ENCODE results near the gene XRCC3.

Gene XRCC3

DNA sequence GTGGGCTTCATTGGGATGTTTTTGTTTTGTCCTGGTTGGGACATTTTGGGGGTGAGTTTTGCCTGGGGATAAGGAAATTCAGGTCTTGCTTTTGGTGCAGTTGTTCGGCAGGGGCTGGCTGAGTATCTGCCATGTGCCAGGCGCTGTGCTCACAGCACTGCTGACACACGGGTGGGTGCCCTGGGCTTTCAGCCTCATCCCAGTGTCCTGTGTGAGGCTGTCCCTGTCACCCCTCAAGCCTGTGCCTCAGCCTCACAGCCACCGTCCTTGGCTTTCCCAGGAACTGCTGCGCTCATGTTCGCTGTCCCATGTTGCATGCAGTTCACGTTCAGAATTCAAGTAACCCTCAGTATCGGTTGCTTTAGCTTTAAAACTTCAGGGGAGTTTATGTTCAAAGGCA, 24.9 kb downstream of the XRCC3 start:
- DNase-seq = no peak

DNA sequence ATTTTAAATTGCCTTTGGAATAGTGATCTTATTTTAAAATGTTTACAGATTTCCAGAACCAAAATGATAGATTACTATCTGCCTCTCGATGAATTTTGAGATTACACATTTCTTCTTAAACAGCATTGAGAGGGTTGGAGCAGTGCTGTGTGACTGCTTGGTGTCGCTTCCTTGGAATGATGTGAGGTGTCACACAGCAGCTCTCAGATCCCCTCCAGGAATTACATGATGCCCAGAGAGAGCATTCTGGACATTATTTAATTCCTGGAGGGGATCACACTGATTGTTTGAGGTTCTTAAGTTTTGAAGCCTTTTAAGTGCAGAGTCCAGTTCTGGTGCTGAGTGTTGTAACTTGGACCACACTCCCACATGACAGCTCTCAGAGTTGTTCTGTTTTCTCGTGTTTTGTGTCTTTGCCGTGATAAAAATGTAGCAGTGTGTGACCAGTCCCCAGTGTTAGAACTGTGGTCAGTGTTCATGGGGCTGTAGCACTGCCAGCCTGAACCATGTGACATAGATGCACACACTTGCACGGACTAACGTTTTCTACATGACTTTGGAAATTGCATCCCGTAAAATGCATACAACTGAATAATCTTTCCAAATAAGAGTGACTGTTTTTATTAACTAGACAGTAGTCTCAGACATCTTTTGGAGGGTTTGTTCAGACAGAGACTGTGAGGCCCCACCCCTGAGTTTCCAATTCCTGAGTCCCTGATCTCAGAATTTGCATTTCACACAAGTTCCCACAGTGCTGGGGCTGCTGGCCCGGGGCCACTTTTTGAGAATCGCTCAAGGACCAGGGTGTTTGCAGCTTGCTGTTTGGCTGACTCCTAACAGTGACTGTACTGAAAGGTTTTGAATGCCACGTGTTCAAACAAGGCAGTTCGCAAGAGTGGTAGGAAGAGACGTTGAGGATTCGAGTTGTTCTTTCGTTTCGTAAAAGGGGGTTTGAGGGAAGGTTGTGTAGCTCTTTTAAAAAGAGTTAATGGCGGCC, 26.0 kb downstream of the XRCC3 start:
- DNase-seq = no peak

DNA sequence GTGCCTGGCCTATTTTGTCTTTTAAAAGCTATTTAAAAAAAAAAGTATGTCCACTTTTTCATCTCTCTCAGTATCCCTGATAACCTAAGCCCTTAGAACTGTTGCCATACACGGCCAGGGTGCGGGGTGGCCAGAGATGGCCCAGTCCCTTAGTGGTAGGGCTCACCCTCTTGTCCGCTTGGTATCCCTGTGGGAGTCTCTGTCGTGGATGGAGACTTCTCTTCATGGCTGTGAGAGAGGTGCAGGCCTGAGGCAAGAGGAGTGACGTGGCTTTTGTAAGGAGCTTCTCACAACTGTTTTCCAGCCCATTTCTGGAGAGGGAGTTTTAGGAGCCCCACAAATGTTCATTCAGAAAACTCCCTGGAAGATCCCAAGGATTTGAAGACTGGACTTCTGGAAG, 26.8 kb downstream of the XRCC3 start:
- DNase-seq = no peak

DNA sequence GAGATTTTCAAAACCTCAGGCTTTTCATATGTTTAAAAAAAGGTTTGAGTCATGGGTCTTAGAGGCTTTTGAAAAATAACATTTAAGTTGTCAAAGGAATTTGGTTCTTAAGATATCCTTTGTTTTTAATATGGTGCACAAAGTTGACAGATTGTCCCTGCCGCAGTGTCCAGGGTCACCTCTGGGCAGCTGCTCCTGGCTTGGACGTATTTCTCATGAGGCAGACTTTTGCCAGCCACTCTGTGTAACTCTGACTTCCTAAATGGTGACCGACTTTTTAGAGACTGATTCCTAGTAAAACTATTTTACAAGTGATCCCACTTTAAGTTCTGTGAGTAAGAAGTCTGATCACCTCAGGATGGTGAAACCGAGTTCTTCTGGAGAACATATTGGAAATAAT, 27.5 kb downstream of the XRCC3 start:
- DNase-seq = no peak

DNA sequence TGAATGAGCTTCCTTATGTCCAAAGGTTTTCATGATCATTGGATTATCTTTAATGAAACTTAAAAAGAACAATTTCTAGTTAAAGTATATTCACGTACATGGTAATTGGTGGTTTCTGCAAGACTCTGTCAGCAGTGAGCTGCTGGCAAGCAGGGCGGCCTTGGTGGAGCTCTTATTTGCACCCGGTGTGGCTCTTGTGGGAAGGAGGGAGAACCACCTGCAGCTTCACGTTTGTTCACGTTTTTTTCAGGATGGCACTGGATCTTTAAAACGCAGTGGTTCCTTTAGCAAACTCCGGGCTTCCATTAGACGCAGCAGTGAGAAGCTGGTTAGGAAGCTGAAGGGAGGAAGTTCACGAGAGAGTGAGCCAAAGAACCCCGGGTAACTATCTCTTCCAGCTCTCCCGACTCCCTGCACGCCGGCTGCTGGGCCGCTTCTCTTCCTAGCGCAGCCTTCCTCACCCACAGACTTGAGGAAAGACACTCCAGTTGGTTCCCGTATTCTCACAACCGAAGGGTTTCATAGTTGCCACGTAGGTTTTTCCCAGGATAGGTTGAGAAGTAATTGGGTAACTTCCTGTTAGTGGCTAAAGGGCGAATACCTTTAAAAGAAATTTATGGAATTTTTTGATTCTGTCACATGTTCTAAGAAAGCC, 28.3 kb downstream of the XRCC3 start:
- no peak for DNase-seq

DNA sequence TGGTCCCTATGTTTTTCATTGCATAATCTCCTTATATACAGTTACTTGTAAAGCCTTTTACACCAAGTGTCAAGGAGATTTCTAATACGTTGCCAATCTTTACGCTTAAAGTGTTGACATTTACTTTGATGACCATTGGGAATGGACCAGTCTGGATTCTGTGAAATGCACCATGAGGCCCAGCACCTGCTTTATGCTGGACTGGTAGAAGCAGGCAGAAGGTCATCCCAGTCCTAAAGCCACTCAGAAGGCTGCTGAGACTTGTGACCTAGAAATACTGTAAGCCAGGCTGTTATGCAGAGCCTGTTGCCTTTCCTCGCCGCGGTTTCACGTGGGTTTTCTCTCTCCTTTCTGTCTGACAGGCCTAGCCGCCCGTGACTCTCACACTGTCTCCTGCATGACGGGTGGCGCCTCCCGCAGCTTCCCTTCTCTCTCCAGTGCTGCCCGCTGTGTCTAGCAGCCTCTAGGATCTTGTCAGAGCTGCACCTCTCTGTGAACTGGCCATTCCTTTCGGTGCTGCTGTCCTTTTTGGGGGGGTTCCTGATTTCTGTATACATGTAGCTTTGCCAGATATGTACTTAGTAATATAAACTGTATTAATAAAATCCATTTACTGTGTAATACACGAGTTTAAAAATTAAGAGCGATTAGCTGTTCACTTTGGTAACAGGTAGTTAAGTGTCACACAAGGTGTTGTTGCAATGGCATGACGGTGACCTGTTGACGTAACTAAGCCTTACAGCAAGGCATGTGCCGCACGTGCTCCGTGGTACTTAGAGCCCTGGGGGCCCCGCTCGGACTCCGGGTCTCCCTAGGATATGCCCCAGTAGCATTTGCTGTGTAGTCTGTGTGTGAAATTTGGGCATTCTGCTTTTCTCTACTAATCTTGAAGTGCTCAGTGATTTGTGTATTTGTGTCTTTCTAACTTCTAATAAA, 29.7 kb downstream of the XRCC3 start:
- DNase-seq = no peak

DNA sequence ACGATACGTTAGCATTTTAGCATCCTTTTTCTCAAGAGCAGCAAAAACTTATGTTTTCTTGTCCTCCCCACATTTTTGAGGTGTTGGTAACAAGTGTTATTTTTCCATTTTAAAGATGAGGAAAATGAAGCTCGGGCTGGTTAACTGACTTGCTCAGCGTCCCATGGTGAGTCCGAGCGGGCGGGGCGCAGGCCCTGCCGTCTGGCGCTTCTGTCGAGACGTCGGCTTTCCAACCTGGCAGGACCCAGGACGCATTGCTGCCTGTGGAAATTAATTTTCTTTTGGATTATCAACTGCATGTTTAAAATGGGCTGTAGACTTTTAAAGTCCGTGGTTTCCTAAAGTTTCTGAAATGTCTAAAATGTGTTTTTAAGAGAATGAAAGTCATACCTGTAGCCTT, 30.4 kb downstream of the XRCC3 start:
- no peak for DNase-seq

DNA sequence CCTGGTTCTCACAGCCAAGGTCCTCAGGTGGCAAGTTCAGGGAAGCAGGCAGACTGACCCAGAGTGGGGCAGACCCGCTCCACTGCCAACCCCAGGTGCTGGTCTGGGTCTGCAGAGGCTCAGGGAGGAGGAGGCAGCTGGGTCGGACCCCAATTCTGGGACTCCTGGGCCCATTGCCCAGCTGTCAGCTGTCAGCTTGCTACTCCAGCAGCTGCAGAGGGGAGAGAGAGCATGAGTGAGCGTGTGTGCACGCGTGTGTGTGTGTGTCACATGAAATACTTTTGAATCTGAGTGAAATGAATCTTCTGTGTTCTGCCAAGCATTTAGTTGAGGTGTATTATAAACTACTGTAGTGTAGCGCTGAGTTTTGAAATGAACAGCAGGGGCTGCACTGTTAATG, 30.8 kb downstream of the XRCC3 start:
- DNase-seq = no peak

DNA sequence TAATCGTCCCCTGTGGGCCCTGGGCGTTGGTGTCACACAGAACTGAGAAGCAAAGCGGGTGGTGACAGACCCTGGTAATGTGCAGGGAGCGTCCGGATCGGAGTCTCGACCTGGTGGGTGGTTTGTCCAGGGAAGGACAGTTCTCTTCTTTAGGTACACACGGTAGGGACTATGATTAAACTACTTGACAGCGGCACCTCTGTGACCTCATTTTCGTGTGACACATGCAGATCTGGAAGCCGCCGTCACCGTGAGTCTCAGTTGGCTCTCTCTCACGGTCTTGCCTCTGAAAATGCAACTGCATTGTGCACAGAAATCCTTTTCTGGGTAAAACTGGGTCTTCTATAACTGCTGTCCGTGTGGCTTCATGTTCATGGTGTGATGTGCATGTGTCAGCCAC, 32.1 kb downstream of the XRCC3 start:
- no peak for DNase-seq

DNA sequence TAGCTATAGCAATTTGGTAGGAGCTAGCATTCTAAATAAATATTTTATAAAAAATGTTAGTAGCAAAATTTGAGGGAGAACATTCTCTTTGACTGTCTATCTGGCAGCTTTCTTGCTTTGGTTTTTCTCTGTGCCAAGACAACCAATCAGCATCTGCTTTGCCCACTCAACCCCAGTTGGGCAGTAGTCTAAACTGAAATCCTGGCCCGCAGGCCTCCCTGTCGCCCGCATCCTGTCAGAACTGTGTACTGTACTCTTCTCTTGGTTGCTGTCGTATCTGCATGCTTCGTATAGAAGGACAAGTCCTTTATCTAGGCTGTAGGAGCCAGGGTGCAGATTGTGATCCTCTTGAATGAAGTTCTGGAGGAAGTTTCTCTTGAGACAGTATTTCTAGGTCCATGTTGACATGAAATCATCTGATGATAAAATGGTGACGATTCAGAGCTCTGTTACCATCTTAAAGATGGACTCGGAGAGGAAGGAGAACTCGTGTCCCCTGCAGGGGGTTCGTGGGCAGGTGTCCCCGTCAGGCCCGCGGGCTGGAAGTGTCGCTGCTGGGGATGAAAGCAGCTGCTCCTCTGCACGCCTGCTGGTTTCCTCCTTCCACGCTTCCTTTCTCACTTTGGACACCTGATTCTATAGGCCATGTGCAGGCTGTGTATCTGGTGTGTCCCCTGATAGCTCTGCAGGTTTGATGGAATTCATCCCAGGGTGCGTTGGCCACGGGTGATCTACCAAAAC, 34.6 kb downstream of the XRCC3 start:
- no peak for DNase-seq

DNA sequence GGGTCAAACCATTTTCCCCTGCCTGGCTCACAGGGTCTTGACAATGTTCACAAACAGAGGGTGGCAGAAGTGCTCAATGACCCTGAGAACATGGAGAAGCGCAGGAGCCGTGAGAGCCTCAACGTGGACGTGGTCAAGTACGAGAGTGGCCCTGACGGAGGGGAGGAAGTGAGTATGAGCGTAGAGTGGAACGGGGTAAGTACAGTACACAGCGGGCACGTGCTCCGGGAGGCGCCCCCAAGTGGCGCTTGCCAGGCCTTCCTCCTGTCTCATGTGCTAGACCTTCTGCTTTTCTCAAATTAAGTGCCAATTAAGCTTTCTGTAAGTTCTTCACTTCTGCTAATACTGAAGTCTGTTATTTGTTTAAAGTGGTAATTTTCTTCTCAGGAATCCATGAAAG, 35.9 kb downstream of the XRCC3 start:
- peak; percentile 34 to 72 for DNase-seq

DNA sequence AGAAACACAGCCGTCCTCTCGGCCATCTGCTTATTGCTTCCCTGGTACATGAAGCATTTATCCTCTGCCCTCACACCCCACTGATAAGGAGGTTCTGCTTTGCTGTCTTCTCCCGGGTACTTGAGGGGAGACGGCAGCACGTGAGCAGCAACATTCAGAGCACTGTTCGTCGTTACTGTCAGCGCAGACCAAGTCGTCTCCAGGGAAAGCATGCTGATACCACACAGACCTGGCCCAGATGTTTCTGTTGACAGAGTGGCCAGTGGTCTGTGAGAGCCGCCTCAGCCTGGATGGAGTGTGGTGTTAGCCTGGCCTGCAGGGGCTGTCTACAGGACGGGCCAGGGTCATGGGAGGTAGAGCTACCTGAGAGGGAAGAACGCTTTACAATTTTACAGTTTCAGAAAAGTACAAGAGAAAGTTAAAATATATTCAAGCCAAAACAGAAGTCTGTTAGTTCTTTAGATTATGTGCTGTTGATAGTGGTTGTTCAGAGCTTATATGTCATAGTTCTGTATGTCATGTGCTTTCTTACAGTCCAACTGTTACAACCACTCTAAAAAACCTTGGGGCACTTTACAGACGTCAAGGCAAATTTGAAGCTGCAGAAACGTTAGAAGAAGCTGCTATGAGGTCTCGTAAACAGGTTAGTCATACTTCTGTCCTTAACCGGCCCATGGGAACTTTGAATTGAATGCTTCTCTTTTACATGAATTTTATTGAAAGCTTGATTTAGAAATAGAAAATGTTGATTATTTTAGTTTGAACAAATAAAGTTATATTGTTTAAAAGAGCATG, 38.2 kb downstream of the XRCC3 start:
- no peak for DNase-seq

DNA sequence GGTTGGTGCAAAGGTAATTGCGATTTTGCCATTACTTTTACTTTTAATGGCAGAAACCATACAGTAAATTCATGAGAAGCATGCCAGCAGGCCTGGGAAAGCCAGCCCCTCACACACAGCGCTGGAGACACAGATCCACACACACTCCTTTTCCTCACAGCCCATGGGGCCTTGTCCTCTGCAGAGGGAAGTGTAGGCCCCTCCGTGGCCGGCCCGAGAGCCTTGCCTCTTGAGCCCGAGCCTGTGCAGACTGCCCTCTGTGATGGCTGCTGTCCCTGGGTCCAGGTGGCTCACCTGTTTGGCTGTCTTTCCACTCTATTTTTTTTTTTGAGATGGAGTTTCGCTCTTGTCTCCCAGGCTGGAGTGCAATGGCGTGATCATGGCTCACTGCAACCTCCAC, 39.3 kb downstream of the XRCC3 start:
- DNase-seq = no peak

DNA sequence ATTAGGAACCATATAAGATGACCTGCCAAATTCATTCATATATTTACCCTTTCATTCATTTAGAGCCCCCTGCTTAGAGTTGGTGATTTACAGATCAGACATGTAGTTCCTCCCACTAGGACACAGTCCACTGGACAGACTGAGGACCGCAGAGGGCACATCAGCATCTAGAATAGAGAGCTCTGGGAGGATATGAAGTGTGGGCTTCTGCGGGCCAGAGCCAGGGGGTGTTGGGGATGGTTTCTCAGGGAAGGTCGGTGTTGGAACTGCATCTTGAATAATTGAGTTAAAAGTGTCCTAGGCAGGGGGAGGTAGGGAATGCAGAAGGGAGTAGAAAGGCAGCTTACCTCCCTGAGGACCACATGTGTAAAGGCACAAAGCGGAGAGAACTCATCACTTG, 43.3 kb downstream of the XRCC3 start:
- DNase-seq = no peak

DNA sequence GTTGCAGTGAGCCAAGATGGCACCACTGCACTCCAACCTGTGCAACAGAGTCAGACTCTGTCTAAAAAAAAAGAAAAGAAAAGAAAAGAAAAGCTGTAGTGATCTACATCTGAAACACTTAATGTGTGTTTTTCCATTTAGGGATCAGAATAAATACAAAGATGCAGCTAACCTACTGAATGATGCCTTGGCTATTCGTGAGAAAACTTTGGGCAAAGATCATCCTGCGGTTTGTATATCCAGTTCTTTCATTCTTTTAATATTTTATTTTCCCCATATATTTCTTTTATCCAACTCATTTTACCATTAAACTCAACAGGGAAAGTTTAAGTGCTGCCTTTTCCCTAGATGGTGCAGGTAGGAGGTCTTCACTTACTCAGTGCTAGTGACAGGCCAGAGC, 45.9 kb downstream of the XRCC3 start:
- no peak for DNase-seq

DNA sequence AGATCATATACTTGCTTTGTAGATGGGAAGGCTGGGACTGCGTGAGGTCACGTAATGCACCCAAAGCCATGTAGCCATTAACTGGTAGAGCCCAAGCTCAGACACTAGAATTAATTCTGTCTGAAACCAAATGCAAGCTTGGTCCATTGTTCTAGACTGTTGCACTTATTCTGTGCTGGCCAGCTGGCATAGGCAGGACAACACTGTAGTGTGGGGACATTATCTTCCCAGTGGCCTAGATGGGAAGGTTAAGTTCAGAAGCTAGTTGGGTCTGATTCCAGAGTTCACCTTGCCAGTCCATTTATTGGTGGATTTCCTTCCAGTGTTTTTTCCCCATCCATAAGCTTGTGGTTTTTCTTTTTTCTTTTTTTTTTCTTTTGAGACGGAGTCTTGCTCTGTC, 47.1 kb downstream of the XRCC3 start:
- no peak for DNase-seq

DNA sequence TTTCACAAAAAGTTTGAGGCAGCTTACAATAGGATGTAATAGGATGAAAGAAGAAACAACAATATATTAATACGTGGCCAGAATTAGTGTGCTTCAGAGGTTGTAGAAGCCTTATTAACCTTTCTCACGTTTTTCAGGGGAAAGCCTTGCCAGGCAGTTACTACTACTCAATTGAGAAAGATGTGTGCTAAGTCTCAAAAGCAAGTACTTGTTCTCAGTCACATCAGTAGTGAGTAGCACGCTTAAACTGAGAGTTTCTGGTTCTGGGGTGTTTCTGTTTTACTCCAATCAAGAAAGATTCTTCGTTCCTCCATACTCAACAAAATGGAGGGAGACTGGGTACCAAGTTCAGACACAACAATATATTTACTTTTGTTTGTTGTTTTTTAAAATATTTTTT, 47.6 kb downstream of the XRCC3 start:
- no peak for DNase-seq

DNA sequence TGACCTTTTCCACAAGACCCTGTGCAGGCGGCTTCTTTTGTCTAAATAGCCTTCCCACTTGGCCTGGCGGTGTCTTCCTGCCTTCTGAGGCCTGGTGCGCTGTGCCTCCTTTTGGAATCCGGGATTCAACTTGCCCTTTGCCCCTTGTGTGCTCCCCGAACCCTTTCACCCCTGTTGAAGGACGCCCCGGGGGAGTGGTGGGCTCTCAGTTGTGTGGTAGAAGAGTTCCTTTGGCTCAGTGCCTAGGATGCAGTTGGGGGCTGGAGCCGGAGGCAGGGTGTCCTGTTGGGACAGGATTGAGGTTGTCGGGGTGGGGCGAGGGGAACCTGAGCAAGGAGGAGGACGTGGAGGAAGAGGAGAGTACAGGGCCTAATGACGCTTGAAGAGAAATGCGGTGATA, 51.7 kb downstream of the XRCC3 start:
- no peak for DNase-seq

DNA sequence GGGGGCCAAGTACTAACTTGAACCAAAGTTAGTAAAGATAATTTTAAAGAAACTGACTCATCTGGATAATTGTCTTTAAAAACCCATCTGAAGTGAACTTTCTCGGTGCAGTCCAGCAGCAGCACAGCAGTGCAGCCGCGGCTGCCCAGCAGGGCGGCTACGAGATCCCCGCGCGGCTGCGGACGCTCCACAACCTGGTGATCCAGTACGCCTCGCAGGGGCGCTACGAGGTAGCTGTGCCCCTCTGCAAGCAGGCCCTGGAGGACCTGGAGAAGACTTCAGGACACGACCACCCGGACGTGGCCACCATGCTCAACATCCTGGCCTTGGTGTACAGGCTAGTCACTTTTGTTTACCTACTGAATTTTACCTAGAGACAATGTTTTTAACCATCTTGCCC, 52.7 kb downstream of the XRCC3 start:
- no peak for DNase-seq

DNA sequence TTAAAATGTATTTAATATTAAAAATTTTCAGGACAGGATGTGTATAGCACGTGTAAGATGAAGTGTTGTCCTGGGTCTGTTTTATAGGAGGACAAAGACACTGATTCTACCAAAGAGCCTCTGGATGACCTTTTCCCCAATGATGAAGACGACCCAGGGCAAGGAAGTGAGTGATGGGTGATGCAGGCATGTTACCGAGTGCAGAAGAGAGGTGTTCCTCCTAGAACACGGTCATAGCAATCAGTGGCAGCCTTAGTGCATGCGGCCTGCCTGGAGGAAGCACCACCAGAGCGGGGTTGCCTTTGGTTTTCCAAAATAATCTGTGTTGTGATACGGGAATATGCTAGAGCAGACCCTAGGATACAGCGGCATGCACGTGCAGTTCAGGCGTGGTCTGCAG, 53.2 kb downstream of the XRCC3 start:
- no peak for DNase-seq

DNA sequence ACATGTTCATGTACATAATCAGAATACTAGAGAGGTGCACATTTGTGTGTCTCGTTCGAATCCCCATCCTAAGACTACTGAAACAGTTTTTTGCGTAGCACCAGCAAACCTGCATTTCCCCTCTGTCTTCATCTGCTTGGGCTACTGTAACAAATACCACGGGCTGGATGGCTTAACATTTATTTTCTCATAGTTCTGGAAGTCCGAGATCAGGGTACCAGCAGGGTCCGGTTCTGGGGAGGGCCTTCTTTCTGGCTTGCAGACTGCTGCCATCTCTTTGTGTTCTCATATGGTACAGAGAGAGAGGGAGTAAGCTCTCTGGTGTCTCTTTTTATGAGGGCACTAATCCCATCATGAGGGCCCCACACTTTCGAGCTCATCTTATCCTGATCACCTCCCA, 55.6 kb downstream of the XRCC3 start:
- no peak for DNase-seq

DNA sequence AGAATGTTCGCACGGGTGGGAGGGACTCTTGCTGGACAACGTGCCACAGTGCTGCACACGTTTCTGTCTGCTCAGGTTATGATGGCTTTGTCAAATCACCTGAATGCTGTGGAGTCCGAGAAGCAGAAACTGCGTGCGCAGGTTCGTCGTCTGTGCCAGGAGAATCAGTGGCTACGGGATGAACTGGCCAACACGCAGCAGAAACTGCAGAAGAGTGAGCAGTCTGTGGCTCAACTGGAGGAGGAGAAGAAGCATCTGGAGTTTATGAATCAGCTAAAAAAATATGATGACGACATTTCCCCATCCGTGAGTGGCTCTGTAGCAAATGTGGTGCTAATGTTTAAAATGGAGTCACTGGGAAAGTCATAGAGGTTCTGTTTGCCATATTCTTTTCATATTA, 57.8 kb downstream of the XRCC3 start:
- no peak for DNase-seq

All from NCI-H524 (cell line).